GM13977 (cell line): ENCODE measurements around the gene JAKMIP1.

Experiments
- DNase-seq: peaks from one replicate; pipeline ENCODE4 v3.0.0; 2012; ENCODE audit warnings: low spot score
- CTCF ChIP-seq: IDR thresholded peaks from 2 replicates; pipeline ENCODE4 v1.5.1; 2012; ENCODE audit warnings: mild to moderate bottlenecking, control low read depth; ENCODE audit not compliant: insufficient read depth; ENCODE audit errors: extremely low read depth, missing control alignments
- in situ Hi-C: fragments of 300-500 bp; cut with MboI; formaldehyde crosslinking; loops from one replicate; pipeline ENCODE4 v1.12.0; 2022; ENCODE audit warnings: low sequenced_read_pairs, low pct_unique_long_range_greater_than_20kb, mixed read lengths, inconsistent platforms; ENCODE audit not compliant: unreplicated experiment

Gene JAKMIP1

GRCh38 chr4:6074758-6075157, 125.6 kb downstream of the JAKMIP1 start:
- in situ Hi-C loops, result no loop called here
- DNase-seq, result no peak
- TF ChIP-seq CTCF, result no peak

GRCh38 chr4:6071959-6072720, 128.2 kb downstream of the JAKMIP1 start:
- no peak for TF ChIP-seq CTCF
- in situ Hi-C loops, result no loop called here
- no peak for DNase-seq

- no peak for TF ChIP-seq CTCF
- in situ Hi-C loops, result no loop called here
- DNase-seq, result no peak
These were observed 129.0 kb downstream of the JAKMIP1 start for GRCh38 chr4:6071191-6071958.

- no peak for DNase-seq
- no peak for TF ChIP-seq CTCF
- in situ Hi-C loops, result no loop called here
These were observed 130.3 kb downstream of the JAKMIP1 start for GRCh38 chr4:6069845-6070709.

- in situ Hi-C loops, result no loop called here
- no peak for DNase-seq
- no peak for TF ChIP-seq CTCF
These were observed 131.4 kb downstream of the JAKMIP1 start for GRCh38 chr4:6068986-6069385.

- no peak for TF ChIP-seq CTCF
- in situ Hi-C loops, result no loop called here
- no peak for DNase-seq
These were observed 134.3 kb downstream of the JAKMIP1 start for GRCh38 chr4:6065934-6066590.
